Spleen (tissue), 11 donors: ENCODE data around the gene ZNF536. TPM values are rescaled to one million over a fixed set of nuclear protein-coding genes. Genes with fewer than 3 reads are reported as not detected.
"Not testable (repeated sequence)": the region's sequence is repeated elsewhere in the genome, so short reads cannot be mapped to it uniquely, and the experiment has no call there.

Experiments
- DNase-seq: peaks from one replicate; pipeline ENCODE4 v3.0.0-alpha.2; 2020
- H3K27ac ChIP-seq, 8 donors: fragments of 200-600 bp; sonication (generic) in 7 of 8; 1 replicate in 4 of 8; 2 replicates in 4 of 8; pipeline versions ENCODE4 v1.5.0 to v1.8.0; 2016 to 2021; ENCODE audit warnings: inconsistent platforms in 4 of 8, mild to moderate bottlenecking in 4 of 8, moderate library complexity in 1 of 8
- H3K27me3 ChIP-seq, 7 donors: fragments of 200-600 bp; sonication (generic) in 6 of 7; replicated peaks in 1 of 7; 1 replicate in 4 of 7; 2 replicates in 3 of 7; pipeline versions ENCODE4 v1.5.0 to v1.8.0; 2016 to 2021; ENCODE audit warnings: inconsistent platforms in 3 of 7, mild to moderate bottlenecking in 1 of 7
- H3K36me3 ChIP-seq, 6 donors: fragments of 200-600 bp; sonication (generic) in 5 of 6; 1 replicate in 4 of 6; 2 replicates in 2 of 6; pipeline versions ENCODE4 v1.5.0 to v1.8.0; 2016 to 2021; ENCODE audit warnings: inconsistent platforms in 2 of 6
- H3K4me1 ChIP-seq, 6 donors: fragments of 200-600 bp; sonication (generic) in 5 of 6; 1 replicate in 3 of 6; 2 replicates in 3 of 6; pipeline versions ENCODE4 v1.5.0 to v1.8.0; 2016 to 2021; ENCODE audit warnings: inconsistent platforms in 3 of 6
- H3K4me3 ChIP-seq, 8 donors: fragments of 200-600 bp; sonication (generic) in 7 of 8; 1 replicate in 4 of 8; 2 replicates in 4 of 8; pipeline versions ENCODE4 v1.5.0 to v1.8.0; 2016 to 2021; ENCODE audit warnings: inconsistent platforms in 4 of 8, mild to moderate bottlenecking in 4 of 8, moderate library complexity in 2 of 8
- H3K9me3 ChIP-seq, 8 donors: fragments of 200-600 bp; sonication (generic) in 7 of 8; 1 replicate in 4 of 8; 2 replicates in 4 of 8; pipeline versions ENCODE4 v1.5.0 to v1.8.0; 2016 to 2021; ENCODE audit warnings: inconsistent platforms in 4 of 8
- POLR2A ChIP-seq, 3 donors: fragments of 450-650 bp; IDR thresholded peaks; one replicate each; pipeline ENCODE4 v1.5.1; 2017; ENCODE audit warnings: antibody characterized with exemption in 3 of 3, mild to moderate bottlenecking in 1 of 3
- POLR2AphosphoS5 ChIP-seq, 3 donors: sonication (generic); formaldehyde crosslinking; IDR thresholded peaks; one replicate each; pipeline ENCODE4 v1.5.1; 2017; ENCODE audit warnings: antibody characterized with exemption in 3 of 3
- WGBS, 5 donors: extraction: QIAGEN DNeasy Blood & Tissue Kit in 3 of 5; methylation state at CpG; one replicate each; pipeline versions ENCODE4 v1.1.5 to v1.1.7; 2013 to 2018; 5-methylcytosine and 5-hydroxymethylcytosine counted together
- intact Hi-C: fragments of 100-400 bp; cut with DNase I; formaldehyde crosslinking; loops from one replicate; pipeline ENCODE4 v1.15.0; 2023; ENCODE audit warnings: low total_unique reads
- polyA plus RNA-seq, 3 donors: library from polyadenylated mRNA; stranded (reverse); fragments of 200-250 nt; gene quantifications; one replicate each; pipeline ENCODE4 v1.2.1, GENCODE V29; 2013
- total RNA-seq, 7 donors: library from RNA; depleted of rRNA in 3 of 7; stranded (reverse); fragments of >200 nt in 3 of 7; fragmentation: NEBNext Ultra II Directional in 4 of 7; extraction: Animal tissue kit (Norgen Biotek cat#: 25700) in 4 of 7; gene quantifications; one replicate each; pipeline versions ENCODE4 v1.1.0 to v1.2.1, GENCODE V29; 2016 to 2021
- TF ChIP-seq, protein P1 (sequence below), 11 experiments: fragments of 200-600 bp in 7 of 11; fragments of 450-650 bp in 4 of 11; sonication (generic) in 4 of 11; IDR thresholded peaks in 8 of 11; conservative IDR thresholded peaks in 3 of 11; 1 replicate in 7 of 11; 2 replicates in 4 of 11; pipeline versions ENCODE4 v1.4.0 to v1.8.0; 2016 to 2021; ENCODE audit warnings: antibody characterized with exemption in 11 of 11, inconsistent platforms in 4 of 11, mild to moderate bottlenecking in 1 of 11
- donor health status: healthy with polysubstance abuse.
- donor health status: DM: no; HTN: no; CAD: no; lungs with moderate emphysema.
- donor health status: DM: no; HTN: no; CAD: no.
- donor health status: Bipolar disorder and iron deficiency.
- donor health status: healthy.
- donor health status: DM: no; HTN: no; CAD: no.
- donor health status: DM: yes; HTN: yes; CAD: no.

Gene ZNF536
- total and polyA plus RNA-seq, 10 donors = 0.13 to 4.1 (median 2.1) TPM

DNA sequence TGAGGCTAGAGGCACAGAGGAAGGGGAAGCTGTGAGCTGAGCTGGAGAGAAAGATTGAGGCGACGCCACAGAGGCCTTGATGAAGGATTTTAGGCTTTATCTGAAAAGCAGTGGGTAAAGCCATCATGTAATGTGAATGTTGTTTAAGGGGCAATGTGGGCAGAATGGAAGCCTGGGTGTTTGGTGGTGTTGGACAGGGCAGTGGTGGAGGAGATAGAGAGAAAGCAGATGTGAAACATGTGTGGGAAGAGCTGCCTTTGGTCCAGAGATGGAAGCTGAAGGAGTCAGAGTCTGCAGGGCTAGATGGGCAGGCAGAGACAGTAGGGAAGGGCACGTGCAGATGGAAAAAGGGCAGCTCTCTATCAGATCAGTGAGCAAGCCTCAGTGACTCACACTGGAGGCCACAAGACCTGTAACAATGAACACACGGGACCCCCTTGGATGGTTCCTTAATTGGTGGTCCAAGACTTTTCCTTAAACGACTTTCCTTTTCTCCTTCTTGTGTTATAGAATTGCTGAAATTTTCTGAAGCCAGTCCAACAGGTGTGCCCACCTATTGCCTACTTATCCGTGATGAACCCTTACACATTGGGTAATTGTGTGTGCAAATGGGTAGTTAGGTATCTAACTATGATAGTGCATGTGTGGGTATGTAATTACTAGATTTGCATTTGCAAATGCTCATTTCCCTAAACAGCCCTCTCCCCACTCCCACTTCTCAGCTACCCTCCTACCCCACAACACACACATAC, 21.7 kb downstream of the ZNF536 start:
- Histone ChIP-seq H3K9me3 (peaks cover 0 to 4% (median 0%) of the 10 kb centered on the region in 8 donors), H3K4me3 (no peak overlapping the region), H3K4me1 (no peaks in the 10 kb centered on the region), H3K36me3 (no peaks in the 10 kb centered on the region), H3K27ac (no peak overlapping the region), H3K27me3 (peaks cover 0 to 29% (median 0%) of the 10 kb centered on the region in 7 donors)
- WGBS, 5 donors = 76 to 88% (median 81%) methylated on average over 6 of the region's 6 CpGs
- TF ChIP-seq POLR2A (IDR thresholded peaks at IDR 0.05) = no peak
- TF ChIP-seq, protein P1, sequence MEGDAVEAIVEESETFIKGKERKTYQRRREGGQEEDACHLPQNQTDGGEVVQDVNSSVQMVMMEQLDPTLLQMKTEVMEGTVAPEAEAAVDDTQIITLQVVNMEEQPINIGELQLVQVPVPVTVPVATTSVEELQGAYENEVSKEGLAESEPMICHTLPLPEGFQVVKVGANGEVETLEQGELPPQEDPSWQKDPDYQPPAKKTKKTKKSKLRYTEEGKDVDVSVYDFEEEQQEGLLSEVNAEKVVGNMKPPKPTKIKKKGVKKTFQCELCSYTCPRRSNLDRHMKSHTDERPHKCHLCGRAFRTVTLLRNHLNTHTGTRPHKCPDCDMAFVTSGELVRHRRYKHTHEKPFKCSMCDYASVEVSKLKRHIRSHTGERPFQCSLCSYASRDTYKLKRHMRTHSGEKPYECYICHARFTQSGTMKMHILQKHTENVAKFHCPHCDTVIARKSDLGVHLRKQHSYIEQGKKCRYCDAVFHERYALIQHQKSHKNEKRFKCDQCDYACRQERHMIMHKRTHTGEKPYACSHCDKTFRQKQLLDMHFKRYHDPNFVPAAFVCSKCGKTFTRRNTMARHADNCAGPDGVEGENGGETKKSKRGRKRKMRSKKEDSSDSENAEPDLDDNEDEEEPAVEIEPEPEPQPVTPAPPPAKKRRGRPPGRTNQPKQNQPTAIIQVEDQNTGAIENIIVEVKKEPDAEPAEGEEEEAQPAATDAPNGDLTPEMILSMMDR (IDR thresholded peaks at IDR 0.05 in 8 of 11, conservative IDR thresholded peaks at IDR 0.05 in 3 of 11) = no peak
- intact Hi-C loops = no loop called here
- no peak for DNase-seq

DNA sequence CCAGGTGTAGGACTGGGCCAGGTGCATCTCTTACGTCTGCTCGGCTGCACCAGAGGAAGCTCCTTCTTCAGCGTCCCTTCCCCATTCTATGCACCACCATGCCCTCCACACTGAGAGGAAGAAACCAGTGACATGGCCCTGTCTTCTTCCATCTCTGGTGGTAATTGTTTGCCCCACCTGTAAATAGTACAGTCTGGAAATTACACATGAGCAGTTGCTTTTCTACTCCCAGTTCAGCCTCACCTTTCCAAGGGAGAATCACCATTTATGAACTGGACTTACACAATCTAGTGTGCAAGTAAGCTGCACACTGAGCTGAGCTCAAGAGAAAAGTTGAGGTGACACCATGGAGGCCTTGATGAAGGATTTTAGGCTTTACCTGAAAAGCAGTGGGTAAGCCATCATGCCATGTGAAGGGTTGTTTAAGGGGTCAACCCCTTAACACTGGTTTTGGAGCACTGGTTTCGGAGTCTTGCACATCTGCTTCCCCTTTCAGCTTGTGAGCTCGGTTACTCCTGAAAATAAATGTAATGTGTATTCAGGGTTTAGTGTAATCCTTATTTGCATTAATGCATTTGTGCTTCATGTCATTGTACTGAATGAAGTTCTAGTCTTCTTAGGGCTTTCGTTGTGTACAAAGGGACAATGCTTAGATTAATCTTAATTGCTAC, 22.4 kb downstream of the ZNF536 start:
- Histone ChIP-seq H3K27ac (no peak overlapping the region), H3K36me3 (no peaks in the 10 kb centered on the region), H3K4me1 (no peaks in the 10 kb centered on the region), H3K4me3 (no peak overlapping the region), H3K27me3 (peaks cover 0 to 29% (median 0%) of the 10 kb centered on the region in 7 donors), H3K9me3 (peaks cover 0 to 4% (median 0%) of the 10 kb centered on the region in 8 donors)
- intact Hi-C loops = no loop called here
- DNase-seq = no peak
- no peak for TF ChIP-seq POLR2A (IDR thresholded peaks at IDR 0.05)
- no peak for TF ChIP-seq POLR2AphosphoS5 (IDR thresholded peaks at IDR 0.05)
- TF ChIP-seq, protein P1 (IDR thresholded peaks at IDR 0.05 in 8 of 11, conservative IDR thresholded peaks at IDR 0.05 in 3 of 11) = no peak
- 81 to 90% (median 86%) methylated on average over 6 of the region's 6 CpGs for WGBS, 5 donors

DNA sequence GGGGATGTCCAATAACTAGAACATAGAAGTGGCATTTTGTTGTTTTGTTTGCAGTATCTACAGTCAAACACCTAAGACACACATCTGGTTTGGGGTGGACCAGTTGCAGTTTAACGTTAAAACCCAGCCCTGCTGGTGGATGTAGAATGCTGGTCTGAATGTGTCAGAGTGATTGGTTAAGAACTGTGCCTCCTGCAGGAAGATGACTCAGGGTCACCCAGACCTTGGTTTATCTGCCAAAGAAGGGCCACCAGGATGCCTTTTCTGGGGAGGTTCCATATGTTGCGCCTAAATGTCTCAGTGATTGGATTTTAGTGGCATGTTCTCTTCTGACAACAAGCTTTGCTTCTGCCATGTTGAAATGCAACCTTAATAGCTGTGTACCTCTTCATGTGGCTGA, 23.1 kb downstream of the ZNF536 start:
- no peak for DNase-seq
- no peak for TF ChIP-seq POLR2AphosphoS5 (IDR thresholded peaks at IDR 0.05)
- 68 to 89% (median 81%) methylated on average over 2 of the region's 2 CpGs for whole genome bisulfite sequencing, 5 donors
- Histone ChIP-seq H3K9me3 (peaks cover 0 to 4% (median 0%) of the 10 kb centered on the region in 8 donors), H3K4me3 (no peak overlapping the region), H3K27me3 (peaks cover 0 to 28% (median 0%) of the 10 kb centered on the region in 7 donors), H3K4me1 (no peaks in the 10 kb centered on the region), H3K36me3 (no peaks in the 10 kb centered on the region), H3K27ac (no peak overlapping the region)
- intact Hi-C loops = no loop called here

DNA sequence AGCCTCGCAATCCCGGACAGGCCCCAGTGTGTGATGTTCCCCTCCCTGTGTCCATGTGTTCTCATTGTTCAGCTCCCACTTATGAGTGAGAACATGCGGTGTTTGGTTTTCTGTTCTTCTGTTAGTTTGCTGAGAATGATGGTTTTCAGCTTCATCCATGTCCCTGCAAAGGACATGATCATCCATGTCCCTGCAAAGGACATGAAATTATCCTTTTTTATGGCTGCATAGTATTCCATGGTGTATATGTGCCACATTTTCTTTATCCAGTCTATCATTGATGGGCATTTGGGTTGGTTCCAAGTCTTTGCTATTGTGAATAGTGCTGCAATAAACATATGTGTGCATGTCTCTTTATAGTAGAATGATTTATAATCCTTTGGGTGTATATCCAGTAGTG, 26.4 kb downstream of the ZNF536 start:
- H3K27ac ChIP-seq, H3K36me3 ChIP-seq, H3K27me3 ChIP-seq, H3K9me3 ChIP-seq, intact Hi-C loops, DNase-seq, H3K4me3 ChIP-seq, H3K4me1 ChIP-seq: not testable (repeated sequence)
- WGBS, 5 donors = 91 to 97% (median 94%) methylated on average over 3 of the region's 3 CpGs

DNA sequence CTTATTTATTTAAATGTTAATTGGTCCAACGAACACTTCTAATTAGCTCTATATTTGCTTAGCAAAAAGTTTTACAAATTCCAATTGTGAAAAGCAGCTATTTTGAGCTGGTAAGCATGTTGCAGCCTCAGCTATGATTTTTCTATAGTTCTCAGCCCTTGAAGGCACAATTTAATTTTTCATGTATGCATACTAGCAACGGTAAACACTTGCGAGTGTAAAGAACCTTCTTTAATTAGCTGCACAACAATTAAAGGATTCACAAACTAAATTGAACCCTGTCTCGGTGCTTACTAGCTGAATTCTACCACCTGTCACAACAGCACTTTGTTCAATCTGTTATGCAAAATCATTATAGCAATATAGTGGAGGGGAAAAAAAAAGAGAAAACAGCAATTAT, 29.8 kb downstream of the ZNF536 start:
- Histone ChIP-seq H3K27ac (no peak overlapping the region), H3K27me3 (no peaks in the 10 kb centered on the region), H3K9me3 (peaks cover 0 to 4% (median 0%) of the 10 kb centered on the region in 8 donors), H3K4me1 (no peaks in the 10 kb centered on the region), H3K4me3 (no peak overlapping the region), H3K36me3 (no peaks in the 10 kb centered on the region)
- intact Hi-C loops = no loop called here
- WGBS, 5 donors = 86 to 92% (median 91%) methylated on average over 4 of the region's 4 CpGs
- TF ChIP-seq, protein P1 (IDR thresholded peaks at IDR 0.05 in 8 of 11, conservative IDR thresholded peaks at IDR 0.05 in 3 of 11) = no peak
- TF ChIP-seq POLR2AphosphoS5 (IDR thresholded peaks at IDR 0.05) (no peak), POLR2A (IDR thresholded peaks at IDR 0.05) (no peak)
- DNase-seq = no peak
